Liver (tissue), 9 donors: ENCODE results near the gene TMEM132E. TPM values are rescaled to one million over a fixed set of nuclear protein-coding genes. Genes with fewer than 3 reads are reported as not detected.

Experiments
- DNase-seq: peaks from one replicate; pipeline ENCODE4 v3.0.0-alpha.2; 2017; ENCODE audit warnings: low spot score
- H3K27ac ChIP-seq, 2 donors: one replicate each; pipeline ENCODE4 v1.7.0; 2013; ENCODE audit warnings: inconsistent platforms in 2 of 2, low read length in 2 of 2, control low read depth in 1 of 2, low read depth in 1 of 2, mild to moderate bottlenecking in 1 of 2
- H3K27me3 ChIP-seq, 4 donors: one replicate each; pipeline versions ENCODE4 v1.6.1 to v1.7.0; 2013; ENCODE audit warnings: low read length in 3 of 4, inconsistent platforms in 1 of 4, mild to moderate bottlenecking in 1 of 4, moderate library complexity in 1 of 4; ENCODE audit not compliant: control insufficient read depth in 4 of 4, insufficient read depth in 4 of 4
- H3K36me3 ChIP-seq, 4 donors: one replicate each; pipeline versions ENCODE4 v1.6.1 to v1.7.0; 2013; ENCODE audit warnings: low read length in 3 of 4, mild to moderate bottlenecking in 3 of 4, low read depth in 1 of 4, moderate library complexity in 1 of 4; ENCODE audit not compliant: control insufficient read depth in 4 of 4, insufficient read depth in 3 of 4
- H3K4me1 ChIP-seq, 4 donors: one replicate each; pipeline versions ENCODE4 v1.6.1 to v1.7.0; 2013; ENCODE audit warnings: low read length in 3 of 4, mild to moderate bottlenecking in 3 of 4, moderate library complexity in 1 of 4; ENCODE audit not compliant: control insufficient read depth in 4 of 4, insufficient read depth in 4 of 4
- H3K4me3 ChIP-seq, 3 donors: one replicate each; pipeline versions ENCODE4 v1.6.1 to v1.7.0; 2013; ENCODE audit warnings: low read length in 3 of 3, control low read depth in 1 of 3, low read depth in 1 of 3, mild to moderate bottlenecking in 1 of 3
- H3K9ac ChIP-seq, 2 donors: one replicate each; pipeline ENCODE4 v1.7.0; 2013; ENCODE audit warnings: low read length in 2 of 2, mild to moderate bottlenecking in 2 of 2, moderate library complexity in 2 of 2, control low read depth in 1 of 2, low read depth in 1 of 2
- H3K9me3 ChIP-seq, 4 donors: one replicate each; pipeline versions ENCODE4 v1.6.1 to v1.7.0; 2013; ENCODE audit warnings: low read length in 3 of 4; ENCODE audit not compliant: control insufficient read depth in 4 of 4
- ATF3 ChIP-seq: IDR thresholded peaks from 2 replicates; pipeline ENCODE4 v1.6.1; 2016; ENCODE audit warnings: antibody characterized with exemption
- CTCF ChIP-seq: fragments of 150-350 bp; IDR thresholded peaks from 2 replicates; pipeline ENCODE4 v1.5.1; 2017; ENCODE audit warnings: improper control_type of control experiment, low read depth, low read length; ENCODE audit not compliant: missing input control
- EGR1 ChIP-seq, 2 donors: IDR thresholded peaks; 2 replicates each; pipeline ENCODE4 v1.6.1; 2016 to 2018; ENCODE audit warnings: antibody characterized with exemption in 2 of 2, low read depth in 2 of 2
- FOXA1 ChIP-seq: IDR thresholded peaks from 2 replicates; pipeline ENCODE4 v1.6.1; 2016; ENCODE audit warnings: antibody characterized with exemption
- HNF4A ChIP-seq, 2 donors: conservative IDR thresholded peaks; 2 replicates each; pipeline ENCODE4 v1.6.1; 2016; ENCODE audit warnings: antibody characterized with exemption in 2 of 2, mild to moderate bottlenecking in 2 of 2
- HNF4G ChIP-seq: IDR thresholded peaks from 2 replicates; pipeline ENCODE4 v1.6.1; 2016; ENCODE audit warnings: antibody characterized with exemption
- NR2F2 ChIP-seq: IDR thresholded peaks from 2 replicates; pipeline ENCODE4 v1.6.1; 2016; ENCODE audit warnings: antibody characterized with exemption
- REST ChIP-seq: IDR thresholded peaks from 2 replicates; pipeline ENCODE4 v1.6.1; 2016; ENCODE audit warnings: antibody characterized with exemption, mild to moderate bottlenecking
- SP1 ChIP-seq: IDR thresholded peaks from 2 replicates; pipeline ENCODE4 v1.6.1; 2018; ENCODE audit warnings: antibody characterized with exemption, mild to moderate bottlenecking
- TAF1 ChIP-seq: conservative IDR thresholded peaks from 2 replicates; pipeline ENCODE4 v1.6.1; 2016; ENCODE audit warnings: antibody characterized with exemption, mild to moderate bottlenecking
- ZBTB33 ChIP-seq: IDR thresholded peaks from 2 replicates; pipeline ENCODE4 v1.6.1; 2016; ENCODE audit warnings: antibody characterized with exemption
- WGBS: extraction: QIAGEN DNeasy Blood & Tissue Kit; methylation state at CpG from one replicate; pipeline ENCODE4 v1.1.7; 2013; 5-methylcytosine and 5-hydroxymethylcytosine counted together
- polyA plus RNA-seq, 2 donors: library from polyadenylated mRNA; stranded (reverse) in 1 of 2; unstranded in 1 of 2; fragments of 200-250 nt in 1 of 2; fragments of >200 nt in 1 of 2; fragmentation: Nextera tagmentation in 1 of 2; extraction: Ambion mirVana in 1 of 2; gene quantifications; one replicate each; pipeline versions ENCODE4 v1.2.1 to v1.2.3, GENCODE V29; 2013 to 2015
- total RNA-seq, 2 donors: library from RNA; depleted of rRNA; stranded (reverse); fragments of >200 nt; gene quantifications; one replicate each; pipeline ENCODE4 v1.2.3, GENCODE V29; 2014
- donor health status: healthy.
- donor health status: healthy.
- donor health status: healthy.
- donor health status: healthy.
- donor health status: healthy.

Gene TMEM132E
- total and polyA plus RNA-seq, 4 donors = 0.25 to 1.2 (median 0.46) TPM; not detected in 1

- TF ChIP-seq ZBTB33 = no peak
- no peak for TF ChIP-seq CTCF
- no peak for TF ChIP-seq FOXA1
Observed at GRCh38 chr17:34586346-34586846, 7.0 kb downstream of the TMEM132E start (continued).

GRCh38 chr17:34588266-34588665 is 8.9 kb downstream of the TMEM132E start:
- WGBS = 77% methylated on average over 6 of the region's 6 CpGs
- peaks cover 0 to 12% (median 1%) of the 10 kb centered on the region in 4 donors for H3K27me3 ChIP-seq
- TF ChIP-seq ZBTB33 (no peak), ATF3 (no peak), TAF1 (no peak), HNF4A (conservative IDR thresholded peaks at IDR 0.05) (no peak), NR2F2 (no peak), REST (no peak), FOXA1 (no peak), SP1 (no peak), EGR1 (IDR thresholded peaks at IDR 0.05; ENCODE audit: low read depth in 2 of 2) (no peak), HNF4G (no peak)

More at GRCh38 chr17:34588266-34588665, 8.9 kb downstream of the TMEM132E start:
- Histone ChIP-seq H3K4me1 (no peaks in the 10 kb centered on the region), H3K36me3 (no peaks in the 10 kb centered on the region), H3K27ac (no peak overlapping the region), H3K4me3 (no peak overlapping the region), H3K9me3 (no peaks in the 10 kb centered on the region), H3K9ac (no peak overlapping the region)
- no peak for DNase-seq
